ENCODE measurements around the gene CEBPZ. TPM values are rescaled to one million over a fixed set of nuclear protein-coding genes. Genes with fewer than 3 reads are reported as not detected.
"Not testable (repeated sequence)": the region's sequence is repeated elsewhere in the genome, so short reads cannot be mapped to it uniquely, and the experiment has no call there.

CEBPZ gene
- total RNA-seq (2014; rRNA removed): 45.4 and 50.4 TPM in 2 replicates
- 12.0 TPM for polyA plus RNA-seq (2012)

GRCh38 chr2:37231241-37232130 is at the start of gene CEBPZ, which contains the start of gene NDUFAF7:
Gene CEBPZ (minus strand): TSS chr2:37231596. CDS start chr2:37231567, 29 bp downstream.
Gene NDUFAF7 (plus strand): TSS chr2:37231658. CDS start chr2:37231706, 48 bp downstream.
- peak; percentile 89 for DNase-seq (ENCODE audit: low read depth)

- no peak for DNase-seq (ENCODE audit: low read depth)
Observed at GRCh38 chr2:37276291-37276690, 44.9 kb upstream of the CEBPZ start.

- DNase-seq (ENCODE audit: low read depth): no peak
Observed at GRCh38 chr2:37274359-37274965, 43.1 kb upstream of the CEBPZ start.

GRCh38 chr2:37271376-37272067 is 40.1 kb upstream of the CEBPZ start:
- DNase-seq (ENCODE audit: low read depth): no peak

GRCh38 chr2:37268111-37268510 is 36.7 kb upstream of the CEBPZ start:
- no peak for DNase-seq (ENCODE audit: low read depth)

- DNase-seq (ENCODE audit: low read depth): peak; percentile 2
Observed at GRCh38 chr2:37267685-37268084, 36.3 kb upstream of the CEBPZ start.

- no peak for DNase-seq (ENCODE audit: low read depth)
Observed at GRCh38 chr2:37263839-37264238, 32.4 kb upstream of the CEBPZ start.

- DNase-seq (ENCODE audit: low read depth): no peak
Observed at GRCh38 chr2:37262522-37262921, 31.1 kb upstream of the CEBPZ start.

- DNase-seq (ENCODE audit: low read depth): no peak
Observed at GRCh38 chr2:37250869-37251740, 19.7 kb upstream of the CEBPZ start.

- no peak for DNase-seq (ENCODE audit: low read depth)
Observed at GRCh38 chr2:37246205-37246604, 14.8 kb upstream of the CEBPZ start.

GRCh38 chr2:37244755-37245154 is 13.4 kb upstream of the CEBPZ start:
- no peak for DNase-seq (ENCODE audit: low read depth)

GRCh38 chr2:37244017-37244416 is 12.6 kb upstream of the CEBPZ start:
- no peak for DNase-seq (ENCODE audit: low read depth)

- no peak for DNase-seq (ENCODE audit: low read depth)
Observed at GRCh38 chr2:37243435-37243834, 12.0 kb upstream of the CEBPZ start.

- peak; percentile 5 for DNase-seq (ENCODE audit: low read depth)
Observed at GRCh38 chr2:37232131-37232933, 936 bp upstream of the CEBPZ start.

- DNase-seq (ENCODE audit: low read depth): peak; percentile 9
Observed at GRCh38 chr2:37230581-37230980, 815 bp downstream of the CEBPZ start.

GRCh38 chr2:37228788-37229187 is 2.6 kb downstream of the CEBPZ start:
- no peak for DNase-seq (ENCODE audit: low read depth)

- no peak for DNase-seq (ENCODE audit: low read depth)
Observed at GRCh38 chr2:37226863-37227262, 4.5 kb downstream of the CEBPZ start.

GRCh38 chr2:37225129-37225528 is 6.3 kb downstream of the CEBPZ start:
- DNase-seq (ENCODE audit: low read depth): not testable (repeated sequence)

- no peak for DNase-seq (ENCODE audit: low read depth)
Observed at GRCh38 chr2:37224063-37224462, 7.3 kb downstream of the CEBPZ start.

GRCh38 chr2:37223131-37223530 is 8.3 kb downstream of the CEBPZ start:
- DNase-seq (ENCODE audit: low read depth): no peak

Data from LHCN-M2 (cell line).